ENCODE results near the gene EP400.
A peak's percentile ranks its signal among the peaks of the same experiment; 100 is the strongest.
"Not testable (repeated sequence)": the region's sequence is repeated elsewhere in the genome, so short reads cannot be mapped to it uniquely, and the experiment has no call there.

The EP400 gene

DNA sequence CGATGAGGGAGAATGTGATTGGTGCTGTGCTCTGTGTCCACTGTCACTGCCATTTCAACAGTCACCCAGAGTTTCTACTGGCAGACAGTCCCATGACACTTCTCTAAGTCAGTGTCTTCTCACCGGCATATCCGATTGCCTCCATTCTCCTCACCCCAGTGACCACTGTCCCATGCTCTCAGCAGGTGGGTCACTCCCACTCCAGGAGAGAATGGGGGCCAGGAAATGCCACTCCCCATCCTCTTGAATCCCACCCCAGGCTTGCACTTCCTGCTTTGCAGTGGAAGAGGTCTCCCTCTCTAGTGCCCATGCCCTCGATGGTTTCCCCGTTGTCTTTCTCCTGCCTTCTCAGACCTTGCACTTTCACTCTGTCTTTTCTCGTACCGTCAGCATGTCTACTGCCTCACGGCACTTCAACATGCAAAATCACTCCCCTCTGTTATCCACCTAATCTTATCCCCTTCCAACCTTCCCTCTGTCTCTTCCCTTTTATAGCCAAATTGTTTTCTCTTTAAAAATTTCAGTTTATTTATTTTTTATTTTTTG is 2.2 kb upstream of the EP400 start:
- Mint-ChIP-seq H3K4me1 (peaks cover 32% of the 10 kb centered on the region), H3K36me3 (ENCODE audit: low read depth) (peaks cover 21% of the 10 kb centered on the region), H3K27ac (peak overlapping the region; percentile 77), H3K27me3 (no peaks in the 10 kb centered on the region), H3K9me3 (no peaks in the 10 kb centered on the region), H3K4me3 (no peak overlapping the region)
- no peak for DNase-seq
- ATAC-seq, result no peak

DNA sequence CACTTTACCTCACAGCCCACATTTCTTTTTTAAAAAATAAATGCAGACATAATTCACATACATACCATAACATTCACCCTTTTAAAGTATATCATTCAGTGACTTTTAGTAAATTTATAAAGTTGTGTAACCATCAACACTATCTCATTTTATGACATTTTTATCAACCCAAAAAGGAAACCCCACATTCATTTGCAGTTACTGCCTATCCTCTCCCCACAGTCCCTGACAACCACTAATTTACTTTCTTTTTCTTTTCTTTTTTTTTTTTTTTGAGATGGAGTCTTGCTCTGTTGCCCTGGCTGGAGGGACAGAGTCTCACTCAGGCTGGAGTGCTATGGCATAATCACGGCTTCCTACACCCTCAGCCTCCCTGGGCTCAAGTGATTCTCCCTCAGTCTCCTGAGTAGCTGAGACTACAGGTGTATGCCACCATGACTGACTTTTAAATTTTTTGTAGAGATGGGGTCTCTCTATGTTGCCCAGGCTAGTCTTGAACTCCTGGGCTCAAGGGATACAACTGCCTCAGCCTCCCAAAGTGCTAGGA is 1.5 kb upstream of the EP400 start:
- peaks cover 20% of the 10 kb centered on the region for H3K36me3 Mint-ChIP-seq (ENCODE audit: low read depth)
- no peak overlapping the region for H3K4me3 Mint-ChIP-seq
- peaks cover 39% of the 10 kb centered on the region for H3K4me1 Mint-ChIP-seq
- H3K27ac Mint-ChIP-seq, result peak overlapping the region; percentile 71
- no peak for ATAC-seq
- no peaks in the 10 kb centered on the region for H3K9me3 Mint-ChIP-seq
- no peaks in the 10 kb centered on the region for H3K27me3 Mint-ChIP-seq
- no peak for DNase-seq

DNA sequence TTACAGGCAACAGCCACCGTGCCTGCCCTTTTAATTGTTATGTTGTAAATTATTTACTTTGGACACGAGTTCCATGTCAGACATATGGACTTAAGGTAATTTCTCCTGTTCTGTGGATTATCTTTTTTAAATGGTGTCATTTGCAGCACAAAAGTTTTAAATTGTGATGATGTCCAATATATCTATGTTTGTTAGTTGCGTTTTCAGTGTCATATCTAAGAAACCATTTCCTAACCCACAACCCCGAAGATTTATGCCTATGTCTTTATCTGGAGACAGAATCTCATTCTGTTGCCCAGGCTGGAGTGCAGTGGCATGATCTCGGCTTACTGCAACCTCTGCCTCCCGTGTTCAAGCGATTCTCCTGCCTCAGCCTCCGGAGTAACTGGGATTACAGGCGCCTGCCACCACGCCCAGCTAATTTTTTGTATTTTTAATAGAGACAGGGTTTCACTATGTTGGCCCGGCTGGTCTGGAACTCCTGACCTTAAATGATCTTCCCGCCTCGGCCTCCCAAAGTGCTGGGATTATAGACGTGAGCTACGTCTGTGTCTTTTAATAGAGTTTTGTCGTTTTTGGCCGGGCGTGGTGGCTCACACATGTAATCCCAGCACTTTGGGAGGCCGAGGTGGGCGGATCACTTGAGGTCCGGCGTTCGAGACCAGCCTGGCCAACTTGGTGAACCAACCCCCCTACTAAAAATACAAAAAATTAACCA is 870 bp upstream of the EP400 start:
- Mint-ChIP-seq H3K4me1 (peaks cover 43% of the 10 kb centered on the region), H3K27ac (peak overlapping the region; percentile 82), H3K36me3 (ENCODE audit: low read depth) (peaks cover 17% of the 10 kb centered on the region), H3K4me3 (peak overlapping the region; percentile 74)
- DNase-seq, ATAC-seq, H3K27me3 Mint-ChIP-seq, H3K9me3 Mint-ChIP-seq: not testable (repeated sequence)

DNA sequence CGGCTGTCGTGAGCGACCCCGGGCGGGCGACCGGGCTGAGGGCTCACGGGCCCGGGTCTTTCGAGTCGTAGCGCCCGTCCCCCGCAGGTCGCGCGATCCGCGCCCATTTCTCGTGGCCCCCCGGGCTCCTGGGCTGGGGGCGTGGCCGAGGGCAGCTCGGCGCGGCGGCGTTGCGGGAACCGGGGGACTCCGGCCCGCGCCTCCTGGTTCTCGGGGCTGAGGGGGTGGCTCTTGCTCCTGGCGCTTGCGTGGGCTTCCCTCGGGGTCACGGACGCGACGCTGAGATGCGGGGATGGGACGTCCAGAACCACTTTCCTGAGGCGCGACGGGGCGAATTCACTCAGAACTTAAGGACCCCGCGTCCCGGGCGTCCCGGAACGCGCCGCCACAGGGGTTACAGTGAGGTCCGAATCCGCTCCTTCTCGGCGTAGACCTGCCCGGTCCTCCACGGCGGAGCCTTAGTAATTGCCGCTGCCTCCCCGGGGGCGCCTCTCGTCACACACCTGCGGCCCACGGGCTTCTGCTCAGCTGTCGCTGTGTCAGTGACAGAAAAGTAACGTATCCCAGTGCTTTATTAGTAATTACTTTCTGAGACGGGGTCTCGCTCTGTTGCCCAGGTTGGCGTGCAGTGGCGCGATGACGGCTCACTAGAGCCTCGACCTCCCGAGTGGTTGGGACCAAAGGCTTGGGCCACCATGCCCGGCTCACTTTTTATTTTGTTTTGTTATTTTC is 606 bp downstream of the EP400 start:
- peak overlapping the region; percentile 78 for H3K27ac Mint-ChIP-seq
- peak overlapping the region; percentile 85 for H3K4me3 Mint-ChIP-seq
- no peaks in the 10 kb centered on the region for H3K27me3 Mint-ChIP-seq
- peaks cover 11% of the 10 kb centered on the region for H3K36me3 Mint-ChIP-seq (ENCODE audit: low read depth)
- no peaks in the 10 kb centered on the region for H3K9me3 Mint-ChIP-seq
- peak; percentile 6 for ATAC-seq
- peaks cover 48% of the 10 kb centered on the region for H3K4me1 Mint-ChIP-seq
- DNase-seq, result peak; percentile 47

- not testable (repeated sequence) for DNase-seq, H3K27ac Mint-ChIP-seq, ATAC-seq, H3K27me3 Mint-ChIP-seq, H3K4me3 Mint-ChIP-seq, H3K9me3 Mint-ChIP-seq
- Mint-ChIP-seq H3K36me3 (ENCODE audit: low read depth) (peaks cover 11% of the 10 kb centered on the region), H3K4me1 (peaks cover 57% of the 10 kb centered on the region)
These were observed 4.1 kb downstream of the EP400 start for GRCh38 chr12:131953810-131954209.

GRCh38 chr12:131954460-131954859 is 4.7 kb downstream of the EP400 start:
- not testable (repeated sequence) for H3K27ac Mint-ChIP-seq, DNase-seq, ATAC-seq, H3K27me3 Mint-ChIP-seq, H3K9me3 Mint-ChIP-seq, H3K4me3 Mint-ChIP-seq
- Mint-ChIP-seq H3K36me3 (ENCODE audit: low read depth) (peaks cover 11% of the 10 kb centered on the region), H3K4me1 (peaks cover 59% of the 10 kb centered on the region)

DNA sequence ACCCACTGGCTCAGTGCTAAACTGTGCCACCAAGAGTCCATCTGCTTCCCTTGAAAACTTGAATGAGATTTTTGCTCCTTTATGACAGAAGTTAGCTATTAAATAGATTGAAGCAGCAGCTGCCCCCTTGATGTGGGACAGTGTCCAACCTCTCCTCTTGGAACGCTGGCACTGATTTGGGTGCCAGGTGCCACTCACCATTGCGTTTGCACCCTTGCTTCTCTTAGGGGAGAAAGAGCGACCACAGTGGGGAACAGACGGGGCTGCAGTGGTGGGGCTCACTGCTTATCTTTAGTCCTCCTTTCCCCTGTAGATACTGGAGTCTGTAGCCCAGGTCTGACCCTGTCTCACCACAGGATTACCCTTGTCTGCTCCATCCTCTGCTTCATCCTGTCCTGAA is 9.4 kb downstream of the EP400 start:
- H3K27me3 Mint-ChIP-seq, result no peaks in the 10 kb centered on the region
- no peaks in the 10 kb centered on the region for H3K9me3 Mint-ChIP-seq
- peaks cover 68% of the 10 kb centered on the region for H3K4me1 Mint-ChIP-seq
- H3K4me3 Mint-ChIP-seq, result no peak overlapping the region
- DNase-seq (no peak), ATAC-seq (no peak)
- H3K27ac Mint-ChIP-seq, result peak overlapping the region; percentile 10
- peaks cover 18% of the 10 kb centered on the region for H3K36me3 Mint-ChIP-seq (ENCODE audit: low read depth)

DNA sequence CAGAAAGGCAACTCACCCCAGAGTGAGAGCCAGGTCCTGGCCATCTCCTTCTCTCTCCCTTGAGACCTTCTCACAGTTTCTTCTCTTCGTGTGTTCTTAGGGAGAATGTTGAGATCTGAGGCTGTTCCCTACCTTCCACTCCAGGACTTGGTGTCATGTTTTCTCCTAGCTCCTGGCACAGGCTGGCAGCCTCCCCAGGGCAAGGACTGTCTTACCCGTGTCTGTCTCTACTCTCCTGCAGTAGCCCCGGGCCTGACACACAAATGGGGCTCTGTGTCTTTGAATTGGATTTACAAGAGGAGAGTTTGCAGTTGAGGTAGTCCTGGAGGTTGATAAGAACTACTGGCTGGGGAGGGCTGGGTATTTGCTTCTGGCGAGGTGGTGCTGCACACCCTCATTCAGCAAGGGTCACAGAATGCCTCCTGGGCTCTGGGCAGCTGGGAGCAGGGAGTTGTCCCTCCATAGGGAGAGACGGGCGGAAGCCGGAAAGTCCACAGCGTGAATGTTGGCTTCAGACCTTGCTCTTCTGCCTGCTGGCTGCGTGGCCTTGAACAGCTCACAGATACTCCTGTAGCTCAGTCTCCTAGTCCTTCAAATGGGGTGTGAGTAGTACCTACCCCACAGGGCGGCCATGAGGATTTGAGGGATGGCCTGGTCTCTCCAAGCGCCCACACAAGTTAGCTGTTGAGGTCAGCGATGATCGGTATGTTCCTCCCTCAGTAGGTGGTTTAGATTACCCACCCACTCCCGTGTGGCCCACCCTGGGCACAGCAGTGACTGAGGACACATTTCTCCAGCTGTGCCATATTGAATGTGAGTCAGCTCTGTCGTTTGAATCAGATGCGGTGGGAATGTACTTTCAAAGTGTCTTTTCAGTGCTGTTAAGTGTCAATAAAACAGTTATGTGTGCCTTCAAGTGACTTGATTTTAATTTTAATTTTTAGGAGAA is 10.2 kb downstream of the EP400 start:
- Mint-ChIP-seq H3K27me3 (no peaks in the 10 kb centered on the region), H3K9me3 (no peaks in the 10 kb centered on the region), H3K4me1 (peaks cover 69% of the 10 kb centered on the region), H3K36me3 (ENCODE audit: low read depth) (peaks cover 22% of the 10 kb centered on the region), H3K27ac (peak overlapping the region; percentile 59), H3K4me3 (no peak overlapping the region)
- DNase-seq, result no peak
- peak; percentile 63 for ATAC-seq

DNA sequence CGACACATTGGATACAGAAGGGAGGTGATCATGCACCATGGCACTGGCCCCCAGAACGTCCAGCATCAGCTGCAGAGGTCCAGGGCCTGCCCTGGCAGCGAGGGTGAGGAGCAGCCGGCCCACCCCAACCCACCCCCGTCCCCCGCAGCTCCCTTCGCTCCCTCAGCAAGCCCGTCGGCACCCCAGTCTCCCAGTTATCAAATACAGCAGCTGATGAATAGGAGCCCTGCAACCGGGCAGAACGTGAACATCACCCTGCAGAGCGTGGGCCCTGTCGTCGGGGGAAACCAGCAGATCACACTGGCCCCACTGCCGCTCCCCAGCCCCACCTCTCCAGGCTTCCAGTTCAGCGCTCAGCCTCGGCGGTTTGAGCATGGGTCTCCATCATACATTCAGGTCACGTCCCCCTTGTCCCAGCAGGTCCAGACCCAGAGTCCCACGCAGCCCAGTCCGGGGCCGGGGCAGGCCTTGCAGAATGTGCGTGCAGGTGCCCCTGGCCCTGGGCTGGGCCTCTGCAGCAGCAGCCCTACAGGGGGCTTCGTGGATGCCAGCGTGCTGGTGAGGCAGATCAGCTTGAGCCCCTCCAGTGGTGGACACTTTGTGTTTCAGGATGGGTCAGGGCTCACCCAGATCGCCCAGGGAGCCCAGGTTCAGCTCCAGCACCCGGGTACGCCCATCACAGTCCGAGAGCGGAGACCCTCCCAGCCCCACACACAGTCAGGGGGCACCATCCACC is 11.0 kb downstream of the EP400 start:
- Mint-ChIP-seq H3K4me1 (peaks cover 68% of the 10 kb centered on the region), H3K27ac (peak overlapping the region; percentile 59), H3K36me3 (ENCODE audit: low read depth) (peaks cover 24% of the 10 kb centered on the region)

DNA sequence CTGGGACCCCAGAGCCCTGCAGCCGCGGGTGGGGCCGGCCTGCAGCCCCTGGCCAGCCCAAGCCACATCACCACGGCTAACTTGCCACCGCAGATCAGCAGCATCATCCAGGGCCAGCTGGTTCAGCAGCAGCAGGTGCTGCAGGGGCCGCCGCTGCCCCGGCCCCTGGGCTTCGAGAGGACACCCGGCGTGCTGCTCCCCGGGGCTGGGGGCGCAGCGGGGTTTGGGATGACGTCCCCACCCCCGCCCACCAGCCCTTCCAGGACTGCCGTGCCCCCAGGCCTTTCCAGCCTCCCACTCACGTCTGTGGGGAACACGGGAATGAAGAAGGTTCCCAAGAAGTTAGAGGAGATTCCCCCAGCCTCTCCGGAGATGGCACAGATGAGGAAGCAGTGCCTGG is 11.6 kb downstream of the EP400 start:
- H3K27me3 Mint-ChIP-seq, H3K27ac Mint-ChIP-seq, H3K9me3 Mint-ChIP-seq, H3K4me3 Mint-ChIP-seq, DNase-seq, ATAC-seq: not testable (repeated sequence)
- H3K36me3 Mint-ChIP-seq (ENCODE audit: low read depth), result peaks cover 24% of the 10 kb centered on the region
- H3K4me1 Mint-ChIP-seq, result peaks cover 63% of the 10 kb centered on the region

More for the DNA sequence above, 11.0 kb downstream of the EP400 start:
- H3K4me3 Mint-ChIP-seq, H3K9me3 Mint-ChIP-seq, H3K27me3 Mint-ChIP-seq, ATAC-seq, DNase-seq: not testable (repeated sequence)

DNA sequence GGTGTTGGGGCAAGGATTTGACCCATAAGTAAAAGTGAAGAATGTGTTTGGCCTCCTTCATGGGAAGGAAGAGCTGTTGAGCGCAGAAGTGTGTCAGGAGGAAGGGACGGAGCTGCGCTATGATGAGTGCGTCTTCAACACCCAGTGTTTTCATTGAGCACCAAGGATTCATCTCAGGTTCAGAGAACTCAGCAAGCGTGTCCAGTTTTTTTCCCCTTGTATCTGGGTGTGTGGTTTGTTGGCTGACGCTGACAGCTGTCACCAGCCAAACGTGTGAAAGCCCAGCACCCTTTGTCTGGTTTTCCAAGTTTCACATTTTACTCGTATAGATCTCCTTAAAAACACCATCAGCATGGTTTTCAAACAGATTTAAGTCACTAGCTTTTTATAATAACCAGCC is 12.3 kb downstream of the EP400 start:
- no peak overlapping the region for H3K27ac Mint-ChIP-seq
- DNase-seq (no peak), ATAC-seq (no peak)
- no peaks in the 10 kb centered on the region for H3K9me3 Mint-ChIP-seq
- H3K27me3 Mint-ChIP-seq, result no peaks in the 10 kb centered on the region
- peaks cover 58% of the 10 kb centered on the region for H3K4me1 Mint-ChIP-seq
- H3K4me3 Mint-ChIP-seq, result no peak overlapping the region
- H3K36me3 Mint-ChIP-seq (ENCODE audit: low read depth), result peaks cover 24% of the 10 kb centered on the region

- H3K9me3 Mint-ChIP-seq, result no peaks in the 10 kb centered on the region
- H3K4me1 Mint-ChIP-seq, result peaks cover 52% of the 10 kb centered on the region
- H3K36me3 Mint-ChIP-seq (ENCODE audit: low read depth), result peaks cover 27% of the 10 kb centered on the region
- no peaks in the 10 kb centered on the region for H3K27me3 Mint-ChIP-seq
- DNase-seq (no peak), ATAC-seq (no peak)
- H3K4me3 Mint-ChIP-seq, result no peak overlapping the region
- H3K27ac Mint-ChIP-seq, result peak overlapping the region; percentile 43
These were observed 13.6 kb downstream of the EP400 start for GRCh38 chr12:131963381-131963780.

DNA sequence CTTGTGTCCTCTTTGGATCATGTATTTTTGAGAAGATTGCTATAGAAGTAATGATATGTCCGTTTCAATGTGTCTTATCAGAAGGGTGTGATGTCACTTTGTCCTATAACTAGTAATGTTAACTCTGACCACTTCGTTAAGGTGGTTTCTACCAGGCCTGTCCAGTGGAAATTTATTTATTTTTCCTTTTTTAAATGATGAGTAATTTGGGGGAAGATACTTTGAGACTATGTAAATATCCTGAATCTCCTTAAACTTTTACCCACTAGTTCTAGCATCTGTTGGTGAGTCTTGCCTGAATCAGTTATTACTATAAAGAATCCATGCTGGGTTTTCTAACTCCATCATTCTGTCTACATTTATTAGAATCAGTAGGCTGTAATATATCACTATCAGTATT is 15.3 kb downstream of the EP400 start:
- H3K4me1 Mint-ChIP-seq, result peaks cover 39% of the 10 kb centered on the region

More for the DNA sequence above, 15.3 kb downstream of the EP400 start:
- no peak for DNase-seq
- H3K27me3 Mint-ChIP-seq, result no peaks in the 10 kb centered on the region
- peaks cover 27% of the 10 kb centered on the region for H3K36me3 Mint-ChIP-seq (ENCODE audit: low read depth)
- H3K27ac Mint-ChIP-seq, result no peak overlapping the region
- no peak for ATAC-seq
- no peaks in the 10 kb centered on the region for H3K9me3 Mint-ChIP-seq
- no peak overlapping the region for H3K4me3 Mint-ChIP-seq

All from activated naive CD8-positive, alpha-beta T cell treated with anti-CD3 and anti-CD28 coated beads, Interleukin-2, amount 50 U/mL, for 24 hours (primary cell).